GM21737 (cell line): Measurements from ENCODE around the gene PIAS2.
"Not testable (repeated sequence)": the region's sequence is repeated elsewhere in the genome, so short reads cannot be mapped to it uniquely, and the experiment has no call there.

Experiments used
- ATAC-seq: cut with Tn5 transposase; IDR thresholded peaks from one replicate; pipeline ENCODE4 v1.9.1; 2021; ENCODE audit warnings: mild to moderate bottlenecking, moderate library complexity; ENCODE audit not compliant: unreplicated experiment

PIAS2 gene

DNA sequence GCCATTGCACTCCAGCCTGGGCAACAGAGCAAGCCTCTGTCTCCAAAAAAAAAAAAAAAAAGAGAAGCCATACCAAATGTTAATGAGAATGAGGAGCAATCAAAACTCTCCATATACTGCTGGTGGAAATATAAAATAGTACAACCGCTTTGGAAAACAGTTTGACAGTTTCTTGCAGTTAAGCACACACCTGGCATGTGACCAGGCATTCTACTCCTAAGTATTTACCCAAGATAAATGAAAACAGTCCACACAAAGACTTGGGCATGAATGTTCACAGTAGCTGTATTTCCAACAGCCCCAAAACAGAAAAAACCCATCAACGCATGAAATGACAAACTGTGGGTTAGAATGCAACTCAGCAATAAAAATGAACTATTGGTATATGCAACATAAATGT, 84.5 kb downstream of the PIAS2 start:
- ATAC-seq: no peak

DNA sequence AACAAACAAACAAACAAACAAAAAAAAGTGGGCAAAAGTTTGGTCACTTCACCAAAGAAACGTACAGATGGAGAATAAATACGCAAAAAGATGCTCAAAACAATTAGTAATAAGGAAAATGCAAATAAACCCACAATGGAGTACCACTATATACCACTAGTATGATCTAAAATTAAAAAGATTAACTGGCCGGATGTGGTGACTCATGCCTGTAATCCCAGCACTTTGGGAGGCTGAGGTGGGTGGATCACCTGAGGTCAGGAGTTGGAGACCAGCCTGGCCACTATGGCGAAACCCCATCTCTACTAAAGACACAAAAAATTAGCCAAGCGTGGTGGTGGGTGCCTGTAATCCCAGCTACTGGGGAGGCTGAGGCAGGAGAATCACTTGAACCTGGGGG, 84.9 kb downstream of the PIAS2 start:
- not testable (repeated sequence) for ATAC-seq

DNA sequence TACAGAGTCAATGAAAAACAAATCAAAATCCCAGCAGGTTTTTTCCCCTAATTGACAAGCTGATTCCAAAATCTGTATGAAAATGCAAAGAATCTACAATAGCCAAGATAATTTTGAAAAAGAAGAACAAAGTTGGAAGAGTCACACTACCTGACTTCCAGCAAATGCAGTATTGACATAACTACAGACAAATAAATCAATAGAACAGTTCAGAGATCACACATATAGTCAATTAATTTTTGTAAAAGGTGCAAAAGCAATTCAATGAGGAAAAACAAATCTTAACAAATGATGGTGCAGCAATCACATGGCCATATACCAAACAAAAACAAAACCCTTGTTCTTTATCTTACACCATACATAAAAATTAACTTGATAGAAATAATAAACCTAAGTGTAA, 85.9 kb downstream of the PIAS2 start:
- no peak for ATAC-seq

DNA sequence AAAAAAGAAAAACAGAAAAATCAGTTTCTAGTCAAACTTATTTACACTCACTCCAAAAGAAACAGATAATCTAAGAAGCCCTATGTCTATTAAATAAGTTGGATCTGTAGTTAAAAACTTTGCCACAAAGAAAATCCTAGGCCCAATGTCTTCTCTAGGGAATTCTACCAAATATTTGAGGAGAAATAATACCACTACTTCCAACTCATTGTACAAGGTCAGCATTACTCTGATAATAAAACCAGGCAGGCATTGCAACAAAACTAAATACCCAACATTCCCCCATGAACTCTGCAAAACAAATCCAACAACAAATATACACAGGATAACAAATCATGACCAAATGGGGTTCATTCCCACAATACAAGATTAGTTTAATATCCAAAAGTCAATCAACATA, 86.7 kb downstream of the PIAS2 start:
- ATAC-seq: no peak

DNA sequence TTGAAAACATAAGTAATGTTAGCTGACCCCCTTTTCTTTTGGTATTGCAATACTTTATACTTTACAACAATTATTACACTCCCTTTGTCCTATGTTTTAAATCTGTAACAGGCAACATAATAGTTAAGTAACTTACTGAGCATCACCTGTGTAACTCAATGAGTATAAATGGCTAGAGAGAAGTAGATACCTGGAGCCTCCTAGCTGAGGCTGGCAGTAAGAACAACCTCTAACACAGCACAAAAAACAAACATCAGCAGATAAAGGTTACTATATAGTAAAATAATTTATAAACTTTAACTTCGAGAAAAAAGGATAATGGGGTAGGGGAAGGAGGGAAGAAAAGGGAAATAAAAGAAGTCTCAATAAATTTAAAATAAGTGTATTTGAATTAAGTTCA, 87.4 kb downstream of the PIAS2 start:
- ATAC-seq: no peak

DNA sequence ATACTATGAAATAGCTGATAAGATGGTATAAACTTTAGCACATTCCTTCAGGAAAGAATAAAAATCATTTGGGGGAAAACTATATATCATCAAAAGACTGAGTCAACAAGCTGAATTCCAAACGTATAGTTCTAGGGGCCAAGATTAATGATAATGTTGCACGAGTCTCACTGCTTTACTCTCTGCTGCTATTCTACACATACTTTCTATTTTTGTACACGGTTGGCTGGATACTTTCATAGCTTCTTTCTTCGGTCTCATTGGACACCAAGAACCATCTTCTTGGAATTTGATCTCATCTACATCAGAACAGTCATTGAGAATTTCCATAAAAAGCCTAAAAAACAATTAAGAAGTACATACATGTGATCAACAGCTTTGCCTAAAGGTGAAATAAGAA, 87.8 kb downstream of the PIAS2 start:
- no peak for ATAC-seq

DNA sequence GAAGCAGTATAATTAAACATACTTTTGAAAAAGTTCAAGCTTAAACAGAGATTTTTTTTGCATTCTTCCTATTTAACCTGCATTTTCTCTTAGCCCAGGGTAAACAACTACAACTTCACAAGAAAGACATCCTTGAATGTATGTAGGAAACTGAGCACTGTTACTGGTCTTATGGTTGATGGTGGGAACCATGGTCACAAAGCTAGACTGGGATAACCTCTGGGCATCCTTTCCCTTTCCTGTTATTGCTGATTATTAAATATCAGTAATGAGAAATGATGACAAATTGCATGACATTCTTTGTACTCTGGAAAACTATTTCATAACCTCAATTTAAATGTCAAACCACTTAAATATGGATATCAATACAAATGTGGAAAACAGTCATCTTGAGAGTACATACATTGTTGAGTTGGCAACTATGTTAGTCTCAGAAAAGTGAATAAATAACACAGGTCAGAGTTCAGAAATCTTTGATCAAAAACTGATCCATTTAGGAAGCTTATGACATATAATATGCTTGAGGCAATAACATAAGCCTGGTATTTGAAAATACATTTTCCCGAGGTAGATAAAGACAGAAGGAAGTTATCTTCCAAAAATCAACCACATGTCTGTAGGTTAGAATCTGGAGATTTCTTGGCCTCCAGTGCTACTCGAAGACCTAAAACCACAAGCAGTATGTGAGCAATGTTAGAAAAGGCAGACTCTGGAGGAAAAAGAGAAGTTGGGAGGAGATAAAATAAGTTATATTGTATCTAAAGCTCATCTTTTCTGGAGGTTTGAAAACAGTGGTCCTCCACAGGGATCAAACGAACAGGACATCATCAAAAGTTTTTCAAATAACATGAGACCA, 95.2 kb downstream of the PIAS2 start:
- no peak for ATAC-seq

DNA sequence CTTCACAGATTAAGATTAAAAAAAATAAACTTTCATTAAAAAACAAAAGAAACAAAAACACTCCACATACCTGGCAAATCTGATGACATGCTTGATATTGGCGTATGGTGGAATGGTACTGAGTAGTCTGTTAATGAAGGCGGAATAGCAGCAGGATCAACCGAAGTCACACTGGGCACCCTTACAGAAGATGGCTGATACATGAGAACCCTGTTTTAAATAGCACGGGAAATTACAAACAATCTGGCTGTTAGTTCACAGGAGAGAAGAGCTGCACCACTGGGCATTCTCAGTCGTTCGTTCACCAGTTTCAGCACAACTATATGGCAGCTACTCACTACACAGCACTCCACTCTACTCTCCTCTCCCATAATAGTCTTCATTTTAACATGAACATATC, 96.4 kb downstream of the PIAS2 start:
- ATAC-seq: no peak

DNA sequence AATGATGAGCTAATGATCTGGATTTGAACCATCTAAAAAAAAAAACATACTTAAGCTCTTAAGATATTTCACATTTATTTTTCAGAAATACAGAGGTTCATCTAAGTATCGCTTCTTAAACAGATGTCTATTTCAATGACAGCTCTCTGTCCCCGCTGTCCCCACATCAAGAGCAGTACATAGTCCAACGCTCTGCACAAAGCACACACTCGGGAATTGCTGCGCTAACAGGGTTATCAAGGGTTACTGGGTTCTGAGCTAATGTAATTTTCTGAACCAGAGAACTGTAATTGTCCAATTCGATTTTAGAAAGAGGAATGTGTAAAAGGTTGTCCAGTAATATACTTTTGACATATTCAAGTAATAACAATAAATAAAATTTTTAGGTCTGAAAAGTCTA, 101.6 kb downstream of the PIAS2 start:
- no peak for ATAC-seq

DNA sequence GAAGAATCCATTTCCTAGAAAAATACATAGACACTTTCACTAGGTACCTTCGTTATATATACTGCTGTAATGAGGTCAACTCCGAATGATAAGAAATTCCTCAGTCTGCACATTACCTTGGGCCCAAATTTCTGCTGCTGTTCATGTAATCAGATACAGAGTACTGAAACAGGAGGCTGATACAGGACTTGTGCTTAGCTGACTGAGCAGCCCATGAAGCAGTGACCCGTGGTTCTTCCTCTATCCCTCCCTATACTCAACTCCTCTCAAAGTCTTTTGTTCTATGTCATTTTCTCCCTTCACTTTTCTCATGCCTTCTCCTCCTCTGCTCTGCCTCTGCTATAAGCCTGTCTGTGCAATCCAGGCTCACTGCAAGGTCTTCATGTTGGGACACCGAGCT, 102.9 kb downstream of the PIAS2 start:
- no peak for ATAC-seq

DNA sequence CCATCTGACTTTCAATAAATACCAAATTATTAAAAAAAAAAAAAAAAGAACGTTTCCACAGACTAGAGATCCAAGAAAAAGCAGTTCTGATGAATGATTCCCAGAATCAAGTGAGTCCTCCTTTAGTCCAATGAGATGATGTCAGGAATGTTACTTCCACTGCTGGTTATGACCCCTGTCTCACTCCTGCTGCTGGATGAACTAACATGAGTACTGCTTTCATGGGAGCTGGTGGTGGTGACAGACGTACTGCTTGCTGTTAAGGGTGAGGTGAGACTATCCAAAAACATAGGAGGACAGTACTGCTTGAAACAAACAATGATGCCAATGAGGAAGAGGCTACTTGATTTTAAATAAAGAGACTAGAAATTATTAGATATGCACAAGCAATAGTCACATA, 105.0 kb downstream of the PIAS2 start:
- no peak for ATAC-seq

DNA sequence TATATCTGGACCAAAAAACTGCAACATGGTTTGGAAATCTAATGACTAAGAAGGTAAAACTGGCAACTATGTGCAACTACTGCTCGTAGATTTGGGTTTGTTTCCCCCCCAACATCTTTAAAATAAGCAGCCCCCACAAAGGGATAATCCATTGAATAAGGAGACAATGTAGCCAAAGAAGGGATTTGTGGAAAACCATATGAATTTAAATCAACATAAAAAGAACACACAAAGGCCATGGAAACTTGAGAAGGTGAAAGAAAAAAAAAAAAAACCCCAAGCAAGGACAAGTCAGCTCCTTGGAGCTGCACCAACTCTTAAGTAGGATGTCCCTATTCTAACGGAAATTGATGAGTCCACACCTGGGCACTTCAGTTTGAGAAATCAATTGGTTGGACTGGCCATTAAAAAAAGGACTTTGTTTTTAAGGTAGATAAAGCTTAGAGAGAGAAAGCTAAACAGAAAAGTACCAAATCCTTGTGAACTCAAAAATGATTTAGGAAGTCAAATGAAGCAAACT, 106.8 kb downstream of the PIAS2 start:
- no peak for ATAC-seq

DNA sequence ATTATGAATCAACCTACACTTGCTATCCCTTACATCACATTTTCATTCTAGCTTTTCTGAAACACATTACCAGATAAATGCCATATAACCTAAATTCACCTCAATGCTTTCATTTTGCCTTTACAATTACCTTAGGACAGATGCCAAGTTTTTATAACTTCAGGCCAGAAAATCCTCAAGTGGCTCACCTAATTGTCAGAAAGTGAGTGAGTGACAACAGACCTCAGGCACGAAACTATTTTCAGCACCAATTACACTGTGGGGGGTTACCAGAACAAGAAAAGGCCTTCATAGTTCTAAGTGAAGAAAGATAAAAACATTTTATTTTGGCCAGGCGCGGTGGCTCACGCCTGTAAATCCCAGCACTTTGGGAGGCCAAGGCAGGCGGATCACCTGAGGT, 108.2 kb downstream of the PIAS2 start:
- no peak for ATAC-seq

DNA sequence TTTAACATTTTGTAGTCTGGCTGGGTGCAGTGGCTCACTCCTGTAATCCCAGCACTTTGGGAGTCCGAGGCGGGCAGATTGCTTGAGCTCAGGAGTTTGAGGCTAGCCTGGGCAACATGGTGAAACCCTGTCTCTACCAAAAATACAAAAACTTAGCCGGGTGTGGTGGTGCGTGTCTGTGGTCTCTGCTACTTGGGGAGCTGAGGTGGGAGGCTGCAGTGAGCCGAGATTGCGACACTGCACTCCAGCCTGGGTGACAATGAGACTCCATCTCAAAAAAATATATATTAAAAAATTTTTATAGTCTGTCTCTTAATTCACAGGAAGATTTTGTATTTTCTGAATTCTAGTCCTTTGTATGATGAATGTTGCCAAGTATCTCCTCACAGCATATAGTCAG, 121.4 kb downstream of the PIAS2 start:
- not testable (repeated sequence) for ATAC-seq

DNA sequence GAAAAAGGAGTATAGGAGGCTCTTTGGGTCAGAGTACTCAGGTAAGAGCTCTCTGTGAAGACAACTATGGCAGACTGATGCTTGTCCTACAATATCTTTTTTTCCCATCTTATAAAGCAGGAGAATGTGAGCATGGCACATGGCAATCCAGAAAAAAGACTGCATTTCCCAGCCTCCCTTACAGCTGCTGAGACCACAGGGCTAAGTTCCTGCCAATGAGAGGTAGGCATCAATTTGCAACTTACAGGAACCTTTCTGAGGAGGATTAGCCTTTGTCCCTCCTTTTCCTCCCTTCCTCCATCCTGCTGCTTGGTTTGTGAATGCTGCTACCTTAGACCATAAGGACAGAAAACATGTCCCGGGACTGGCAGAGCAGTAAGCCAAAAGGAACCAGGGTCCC, 122.7 kb downstream of the PIAS2 start:
- no peak for ATAC-seq

DNA sequence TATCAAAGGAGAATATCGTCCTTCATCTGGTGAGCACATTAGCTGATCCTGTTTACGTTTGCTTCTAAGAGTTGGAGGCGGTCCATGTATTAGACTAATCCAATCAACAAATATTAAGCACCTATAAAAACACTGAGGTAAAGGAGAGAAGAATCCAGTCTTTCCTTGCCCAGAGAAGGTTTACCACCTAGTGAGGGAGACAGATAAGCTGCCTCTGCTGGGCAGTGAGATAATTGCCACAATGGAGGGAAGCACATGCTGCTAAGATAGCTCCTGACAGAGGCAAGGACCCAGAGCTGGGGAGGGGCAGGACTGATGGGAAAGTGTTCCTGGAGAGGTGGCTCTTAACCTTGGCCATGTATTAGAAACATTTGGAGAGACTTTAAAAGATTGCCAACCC, 123.7 kb downstream of the PIAS2 start:
- no peak for ATAC-seq

DNA sequence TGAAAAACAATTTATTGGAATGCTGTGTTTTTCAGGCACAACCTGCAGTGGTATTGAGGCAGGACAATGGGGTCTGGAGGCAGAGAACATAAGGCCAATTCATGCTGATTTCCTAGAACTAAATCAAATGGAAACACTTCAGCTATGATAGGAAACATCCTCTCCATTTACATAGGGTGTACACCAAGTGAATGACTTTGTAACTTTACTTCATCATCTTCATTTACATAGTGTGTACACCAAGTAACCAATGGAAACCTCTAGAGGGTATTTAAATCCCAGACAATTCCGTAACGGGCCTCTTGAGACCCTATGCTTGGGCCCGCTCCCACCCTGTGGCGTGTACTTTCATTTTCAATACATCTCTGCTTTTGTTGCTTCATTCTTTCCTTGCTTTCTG, 128.2 kb downstream of the PIAS2 start:
- no peak for ATAC-seq

DNA sequence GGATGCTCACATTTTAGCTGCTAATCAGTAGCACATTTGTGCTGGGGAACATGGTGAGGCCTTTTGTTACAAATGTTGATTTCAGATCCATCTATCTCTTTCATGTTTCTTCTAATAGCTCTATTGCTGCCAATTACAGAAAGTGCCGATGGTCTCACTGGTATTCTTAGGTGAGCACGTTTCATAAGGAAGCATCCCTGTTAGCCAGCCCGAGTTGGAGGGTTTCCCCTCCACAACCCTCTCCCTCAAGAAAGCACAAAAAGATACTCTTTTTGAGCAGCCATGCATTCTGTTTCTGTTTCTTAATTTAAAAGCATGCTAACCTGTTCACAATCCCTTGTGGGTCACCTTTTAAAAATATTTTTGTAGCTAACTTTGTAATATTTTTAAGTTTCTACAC, 129.6 kb downstream of the PIAS2 start:
- no peak for ATAC-seq

DNA sequence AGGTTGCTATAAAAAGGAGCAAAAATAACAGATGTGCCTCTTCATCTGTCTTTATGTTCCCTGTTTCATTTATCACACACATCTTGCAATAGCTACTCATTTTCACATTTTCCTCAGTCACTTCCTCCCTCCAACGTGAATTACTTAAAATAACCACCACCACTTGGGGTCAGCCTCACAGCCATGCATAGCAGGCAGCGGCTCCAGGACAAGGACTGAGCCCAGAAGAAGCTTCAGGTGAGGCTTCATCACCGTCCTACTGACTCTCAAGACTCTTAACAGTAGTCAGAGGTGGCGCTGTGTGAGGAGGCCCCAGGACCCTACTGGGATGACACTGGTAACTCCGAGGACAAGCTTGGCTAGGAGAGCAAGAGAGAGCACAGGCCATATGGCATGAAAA, 144.9 kb downstream of the PIAS2 start:
- ATAC-seq: no peak

DNA sequence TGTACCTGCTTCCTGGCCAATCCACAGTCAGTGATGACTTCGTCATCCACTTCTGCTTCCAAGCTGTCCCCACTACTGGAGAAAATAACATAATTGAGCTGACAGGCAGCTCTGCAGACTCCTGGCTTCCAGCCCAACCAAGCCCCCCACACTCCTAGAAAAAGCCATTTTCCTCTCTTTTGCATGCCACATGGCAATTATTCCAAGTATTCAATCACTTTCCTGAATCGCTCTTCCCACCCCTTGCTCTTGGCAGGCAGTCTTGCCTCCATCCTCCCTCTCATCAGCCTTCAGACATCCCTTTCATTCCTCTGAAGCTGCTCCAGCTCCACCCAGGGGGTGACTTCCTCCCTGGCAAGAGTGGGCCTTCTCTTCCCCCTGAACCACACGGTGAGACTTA, 146.2 kb downstream of the PIAS2 start:
- ATAC-seq: no peak

DNA sequence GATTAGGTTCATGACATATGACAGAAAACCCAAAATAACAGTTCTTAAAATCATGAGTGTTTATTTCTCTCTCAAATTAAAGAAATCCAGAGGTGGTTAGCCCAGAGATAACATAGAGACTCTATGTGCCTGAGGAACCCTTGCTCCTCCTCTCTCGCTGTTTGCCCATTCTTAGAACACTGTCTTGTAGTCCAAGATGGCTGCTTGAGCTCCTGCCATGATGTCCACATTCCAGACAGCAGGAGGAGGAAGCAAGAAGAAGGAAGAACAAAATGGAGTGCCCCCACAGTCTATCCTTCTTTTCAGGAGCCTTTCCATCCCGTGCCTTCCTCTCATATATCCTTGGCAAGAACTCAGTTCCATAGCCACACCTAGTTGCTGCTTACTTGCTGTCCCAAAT, 146.6 kb downstream of the PIAS2 start:
- no peak for ATAC-seq

DNA sequence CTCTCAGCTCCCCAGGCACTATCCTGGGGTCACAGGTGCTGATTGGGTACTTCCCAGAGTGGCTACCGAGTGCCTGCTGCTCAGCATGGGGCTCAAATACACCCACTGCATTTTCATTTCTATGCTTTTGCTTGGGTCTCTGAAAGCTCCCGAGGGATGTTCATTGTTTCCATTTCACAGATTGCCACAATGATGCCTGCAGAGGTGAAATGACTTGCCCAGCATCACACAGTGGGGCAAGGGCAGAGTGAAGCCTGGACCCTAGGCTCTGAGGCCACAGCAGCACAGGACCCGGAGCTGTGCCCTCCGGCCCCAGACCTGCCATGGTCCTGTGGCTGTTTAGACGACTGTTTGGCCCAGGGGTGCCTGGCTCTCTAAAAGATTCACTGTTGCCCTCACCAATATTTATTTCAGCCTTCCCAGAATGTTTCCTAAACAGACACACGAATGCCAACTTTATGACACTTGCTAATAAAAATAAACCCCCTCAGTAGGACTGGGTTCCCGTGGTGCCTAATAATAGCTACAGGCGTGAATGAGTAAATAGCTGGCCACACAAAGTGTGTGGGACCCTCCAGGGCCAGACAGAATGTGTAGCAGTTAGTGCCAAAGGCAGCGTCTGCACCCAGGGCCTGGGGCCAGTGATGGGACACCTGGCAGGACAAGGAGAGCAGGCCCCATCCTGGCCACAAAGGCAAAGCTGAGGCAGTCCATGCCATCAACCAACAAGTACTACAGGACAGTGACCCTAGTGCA, 149.0 kb downstream of the PIAS2 start:
- no peak for ATAC-seq
